Measurements from ENCODE around the gene DIP2C.
"Not testable (repeated sequence)": the region's sequence is repeated elsewhere in the genome, so short reads cannot be mapped to it uniquely, and the experiment has no call there.

Gene DIP2C

GRCh38 chr10:427761-428519, 261.5 kb downstream of the DIP2C start:
- no peak for DNase-seq

GRCh38 chr10:425365-425764, 264.1 kb downstream of the DIP2C start:
- not testable (repeated sequence) for DNase-seq

GRCh38 chr10:424724-425123, 264.7 kb downstream of the DIP2C start:
- DNase-seq: not testable (repeated sequence)

- DNase-seq: no peak
Measured at GRCh38 chr10:423178-423577, 266.3 kb downstream of the DIP2C start.

GRCh38 chr10:422675-423074, 266.8 kb downstream of the DIP2C start:
- no peak for DNase-seq

DNA sequence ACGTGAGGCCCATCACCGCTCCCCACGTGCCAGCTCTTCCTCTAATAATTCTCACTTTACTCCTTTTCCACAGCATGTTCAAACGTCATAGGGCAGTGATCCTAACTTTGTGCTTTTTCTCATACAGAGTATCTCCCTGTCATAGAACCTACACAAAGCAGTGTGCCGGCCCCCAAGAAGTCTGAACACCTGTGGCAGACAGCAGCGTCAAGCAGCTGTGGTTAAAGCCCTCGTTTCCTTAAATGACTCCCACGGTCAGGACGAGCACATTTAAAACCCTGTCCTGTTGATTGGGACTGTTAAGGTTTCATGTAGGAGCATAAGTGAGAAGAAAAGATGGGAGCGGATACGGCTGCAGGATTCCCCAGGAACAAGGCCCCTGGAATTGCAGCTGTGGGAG, 267.2 kb downstream of the DIP2C start:
- DNase-seq: no peak

- DNase-seq: no peak
Measured at GRCh38 chr10:421170-421569, 268.3 kb downstream of the DIP2C start.

- DNase-seq: no peak
Measured at GRCh38 chr10:420154-421121, 269.0 kb downstream of the DIP2C start.

DNA sequence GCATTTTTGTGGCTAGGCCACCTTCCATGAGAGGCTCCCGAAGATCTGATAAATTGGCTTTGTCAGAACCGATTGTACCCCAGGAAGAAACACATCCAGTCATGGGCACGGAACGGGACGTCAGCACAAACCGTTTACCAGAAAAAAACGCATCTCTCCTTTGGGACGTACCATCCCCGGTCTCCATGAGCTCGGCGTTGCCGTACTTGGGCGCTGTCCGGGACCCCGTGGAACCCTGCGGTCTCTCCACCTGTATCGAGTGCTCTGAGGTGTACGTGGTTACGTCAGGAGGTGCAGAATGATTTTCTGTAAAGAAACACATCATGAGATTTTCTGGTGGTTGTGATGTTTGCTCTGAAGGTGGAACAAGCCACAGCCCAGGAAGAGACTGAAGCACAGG, 270.6 kb downstream of the DIP2C start:
- no peak for DNase-seq

DNA sequence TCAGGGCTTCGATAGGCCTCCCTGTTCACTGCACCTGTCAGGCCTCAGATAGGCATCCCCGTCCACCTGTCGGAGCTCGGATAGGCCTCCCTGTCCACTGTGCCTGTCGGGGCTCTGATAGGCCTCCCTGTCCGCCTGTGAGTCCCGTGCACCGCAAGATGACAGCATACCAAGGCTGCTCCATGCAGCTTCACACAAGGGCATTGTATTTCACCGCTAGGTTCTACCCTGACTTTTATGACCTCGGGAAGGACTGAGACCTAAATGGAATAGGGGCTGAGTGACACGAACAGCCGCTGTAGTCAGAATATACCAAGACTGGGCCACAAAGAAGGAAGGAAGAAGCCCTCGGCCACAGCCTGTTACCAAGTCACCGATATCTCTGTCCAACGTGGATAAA, 271.2 kb downstream of the DIP2C start:
- DNase-seq: no peak

DNA sequence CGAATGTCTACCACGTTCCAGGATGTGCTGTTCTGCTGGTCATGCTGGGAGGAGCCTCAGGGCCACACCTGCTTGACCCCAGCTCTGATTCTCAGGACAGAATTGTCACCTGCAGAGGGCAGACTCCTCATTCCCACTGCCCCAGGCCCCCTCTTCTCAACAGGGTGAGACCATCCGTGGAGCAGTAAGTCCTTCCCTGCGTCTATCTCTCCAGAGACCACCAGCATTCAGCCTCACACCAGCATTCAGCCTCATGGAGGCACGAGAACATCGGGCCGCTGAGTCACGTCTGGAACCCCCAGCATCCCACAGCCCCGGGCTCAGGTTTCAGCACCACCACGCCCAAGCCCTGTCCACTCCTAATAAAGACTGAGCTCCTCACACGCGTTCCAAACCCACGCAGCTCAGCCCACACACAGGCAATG, 273.4 kb downstream of the DIP2C start:
- DNase-seq: no peak

DNA sequence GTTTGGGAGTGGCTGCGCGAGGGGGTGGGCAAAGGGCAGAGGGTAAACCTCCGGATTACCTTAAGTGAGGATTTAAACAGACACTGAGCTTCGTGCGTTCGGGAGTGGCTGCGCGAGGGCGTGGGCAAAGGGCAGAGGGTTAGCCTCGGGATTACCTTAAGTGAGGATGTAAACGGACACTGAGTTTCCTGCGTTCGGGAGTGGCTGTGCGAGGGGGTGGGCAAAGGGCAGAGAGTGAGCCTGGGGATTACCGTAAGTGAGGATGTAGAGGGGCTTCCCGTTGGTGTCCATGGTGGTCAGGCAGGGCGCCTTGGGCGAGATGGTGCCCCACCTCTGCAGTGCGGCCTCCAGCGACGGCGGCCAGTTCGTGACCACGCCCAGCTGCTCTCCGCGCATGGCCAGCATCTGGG, 275.8 kb downstream of the DIP2C start:
- DNase-seq: no peak

- DNase-seq: no peak
Measured at GRCh38 chr10:412109-412508, 277.4 kb downstream of the DIP2C start.

DNA sequence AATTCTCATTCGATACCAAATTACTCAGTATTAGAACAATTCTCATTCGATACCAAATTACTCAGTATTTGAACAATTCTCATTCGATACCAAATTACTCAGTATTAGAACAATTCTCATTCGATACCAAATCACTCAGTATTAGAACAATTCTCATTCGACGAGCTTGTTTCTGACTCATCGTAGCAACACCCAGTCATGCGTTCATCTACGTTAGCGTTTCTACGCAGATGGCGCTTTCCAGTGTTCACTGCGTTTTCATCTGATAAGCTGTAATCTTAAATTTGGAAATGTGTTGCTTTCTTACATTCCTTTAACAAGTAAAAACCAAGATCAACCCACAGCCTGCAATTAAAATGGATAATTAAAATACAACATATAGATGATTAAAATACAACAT, 277.9 kb downstream of the DIP2C start:
- no peak for DNase-seq

DNA sequence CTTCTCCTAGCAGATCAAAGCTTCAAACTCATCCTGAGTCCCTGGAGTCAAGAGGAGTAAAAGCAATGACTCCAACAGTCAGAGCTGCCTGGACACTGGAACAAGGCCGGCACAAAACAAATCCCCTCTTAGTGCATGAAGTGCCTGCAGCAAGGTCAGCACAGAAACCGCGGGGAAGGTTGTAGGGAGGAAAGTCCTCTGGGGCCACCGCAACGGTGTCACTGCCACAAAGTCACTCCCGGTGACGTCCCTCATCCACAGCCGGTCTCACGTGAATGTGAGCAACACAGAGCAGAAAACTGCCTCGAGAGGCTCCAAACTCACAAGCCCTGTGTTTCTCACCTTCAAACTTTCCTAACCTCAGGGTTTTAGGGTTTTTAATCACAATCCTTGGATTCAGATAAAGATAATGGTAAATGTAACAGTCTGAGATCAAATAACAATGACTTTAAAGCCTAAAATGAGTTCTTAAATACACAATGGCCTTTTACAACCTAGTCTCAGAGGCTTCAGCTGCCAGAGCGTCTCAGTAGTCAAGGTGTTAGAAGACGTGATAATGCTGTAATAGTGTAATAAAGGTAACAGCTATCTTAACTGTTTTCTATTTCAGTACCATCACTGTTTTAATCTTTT, 279.9 kb downstream of the DIP2C start:
- DNase-seq: no peak

DNA sequence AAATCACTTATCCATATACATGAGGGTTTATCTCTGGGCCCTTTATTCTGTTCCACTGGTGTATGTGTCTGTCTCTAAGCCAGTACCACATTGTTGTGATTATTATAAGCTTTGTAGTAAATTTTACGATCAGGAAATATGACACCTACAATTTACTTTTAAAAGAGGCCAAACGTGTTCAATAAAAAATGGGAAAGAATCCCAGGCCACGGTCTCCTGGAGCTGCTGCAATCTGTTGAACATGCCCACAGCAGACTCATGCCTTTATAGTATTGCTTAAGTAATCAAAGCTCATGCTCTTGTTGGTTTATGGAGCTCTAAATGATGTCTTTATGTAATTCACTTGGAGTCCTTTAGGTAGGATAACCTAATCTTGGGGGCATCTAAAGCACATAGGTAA, 281.2 kb downstream of the DIP2C start:
- no peak for DNase-seq

DNA sequence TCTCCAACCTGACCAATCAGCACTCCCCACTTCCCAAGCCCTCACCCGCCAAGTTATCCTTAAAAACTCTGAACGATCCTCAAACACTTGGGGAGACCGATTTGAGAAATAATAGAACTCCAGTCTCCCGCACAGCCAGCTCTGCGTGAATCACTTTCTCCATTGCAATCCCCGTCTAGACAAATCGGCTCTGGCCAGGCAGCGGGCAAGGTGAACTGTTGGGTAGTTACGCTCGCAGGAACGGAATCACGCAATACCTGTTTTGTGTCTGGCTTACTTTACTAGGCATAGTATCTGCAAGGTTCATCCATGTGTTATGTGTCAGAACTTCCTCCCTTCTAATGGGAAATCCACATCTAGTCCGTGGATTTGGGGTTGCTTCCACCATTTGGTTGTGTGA, 282.5 kb downstream of the DIP2C start:
- no peak for DNase-seq

DNA sequence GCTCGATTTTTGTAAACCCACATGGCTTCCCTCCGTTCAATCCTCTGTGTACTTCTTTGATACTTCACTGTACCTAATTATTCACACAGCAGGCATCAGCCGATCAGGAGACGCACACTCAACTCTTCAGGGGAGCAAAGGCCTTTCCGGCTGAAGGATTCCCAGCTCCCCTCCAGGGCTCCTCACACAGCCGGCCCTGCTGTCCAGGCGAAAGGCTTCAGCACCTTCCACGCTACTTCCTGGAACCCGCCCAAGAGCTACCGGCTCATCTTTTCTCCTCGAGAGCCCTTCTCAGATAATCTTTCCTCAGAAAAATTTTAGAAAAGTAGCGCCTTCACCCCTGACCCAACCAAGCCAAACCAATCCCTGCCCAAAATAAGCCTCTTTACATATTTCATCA, 283.8 kb downstream of the DIP2C start:
- no peak for DNase-seq

DNA sequence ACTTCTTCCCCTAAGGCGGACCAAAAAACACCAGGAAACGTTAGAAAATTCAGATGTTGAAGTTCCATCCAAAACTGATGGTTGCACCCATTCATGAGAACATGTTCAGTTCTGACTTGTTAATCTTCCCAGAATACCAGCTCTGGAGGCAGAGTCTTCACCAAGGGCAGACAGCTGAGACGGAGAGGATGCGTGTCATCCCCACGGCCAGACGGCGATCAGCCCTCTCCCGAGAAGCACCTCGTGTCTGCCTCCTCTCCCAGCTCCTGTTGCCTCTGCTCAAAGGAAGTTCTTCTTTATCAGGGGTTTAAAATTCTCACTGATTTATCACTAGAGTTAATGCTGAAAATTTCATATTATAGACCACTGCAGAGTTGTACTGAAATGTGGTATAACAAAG, 284.5 kb downstream of the DIP2C start:
- no peak for DNase-seq

DNA sequence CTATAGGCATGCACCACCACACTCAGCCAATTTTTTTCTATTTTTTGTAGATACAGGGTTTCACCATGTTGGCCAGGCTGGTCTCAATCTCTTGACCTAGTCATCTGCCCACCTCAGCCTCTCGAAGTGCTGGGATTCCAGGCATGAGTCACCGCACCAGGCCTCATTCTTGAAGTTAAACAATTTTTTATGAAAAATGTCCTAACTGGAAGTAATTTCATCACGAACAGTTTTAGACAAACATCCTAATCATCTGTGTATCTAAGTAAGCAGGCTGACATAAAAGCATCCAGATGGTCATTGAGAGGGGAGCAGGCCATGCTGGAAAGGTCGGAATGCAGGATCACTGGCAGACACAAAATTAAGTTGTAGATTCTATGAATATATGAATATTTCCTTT, 285.1 kb downstream of the DIP2C start:
- DNase-seq: no peak

- no peak for DNase-seq
Measured at GRCh38 chr10:398954-399353, 290.5 kb downstream of the DIP2C start.

- DNase-seq: no peak
Measured at GRCh38 chr10:397321-398068, 292.0 kb downstream of the DIP2C start.
